ENCODE results near the gene TTC3.
A peak's percentile ranks its signal among the peaks of the same experiment; 100 is the strongest.

Gene TTC3

DNA sequence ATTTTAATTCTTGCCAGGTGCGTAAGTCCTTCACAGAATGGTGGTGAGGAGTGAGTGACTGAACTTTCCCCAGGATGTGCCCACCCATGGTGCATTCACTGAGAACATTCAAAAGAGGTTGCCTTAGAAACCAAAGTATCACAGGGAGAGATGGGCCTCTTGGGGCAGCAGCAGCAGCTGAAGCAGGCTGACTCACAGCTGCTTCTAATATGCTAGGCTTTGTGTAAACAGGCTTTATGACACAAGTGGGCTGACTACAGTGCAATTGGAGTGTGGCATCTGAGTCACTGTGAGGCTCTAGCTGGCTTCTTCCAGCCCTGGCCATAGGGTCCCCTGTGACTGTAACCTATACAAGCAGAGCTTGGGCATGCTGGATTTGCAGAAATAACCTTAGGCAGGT is 12.8 kb upstream of the TTC3 start:
- TF ChIP-seq, protein P1, sequence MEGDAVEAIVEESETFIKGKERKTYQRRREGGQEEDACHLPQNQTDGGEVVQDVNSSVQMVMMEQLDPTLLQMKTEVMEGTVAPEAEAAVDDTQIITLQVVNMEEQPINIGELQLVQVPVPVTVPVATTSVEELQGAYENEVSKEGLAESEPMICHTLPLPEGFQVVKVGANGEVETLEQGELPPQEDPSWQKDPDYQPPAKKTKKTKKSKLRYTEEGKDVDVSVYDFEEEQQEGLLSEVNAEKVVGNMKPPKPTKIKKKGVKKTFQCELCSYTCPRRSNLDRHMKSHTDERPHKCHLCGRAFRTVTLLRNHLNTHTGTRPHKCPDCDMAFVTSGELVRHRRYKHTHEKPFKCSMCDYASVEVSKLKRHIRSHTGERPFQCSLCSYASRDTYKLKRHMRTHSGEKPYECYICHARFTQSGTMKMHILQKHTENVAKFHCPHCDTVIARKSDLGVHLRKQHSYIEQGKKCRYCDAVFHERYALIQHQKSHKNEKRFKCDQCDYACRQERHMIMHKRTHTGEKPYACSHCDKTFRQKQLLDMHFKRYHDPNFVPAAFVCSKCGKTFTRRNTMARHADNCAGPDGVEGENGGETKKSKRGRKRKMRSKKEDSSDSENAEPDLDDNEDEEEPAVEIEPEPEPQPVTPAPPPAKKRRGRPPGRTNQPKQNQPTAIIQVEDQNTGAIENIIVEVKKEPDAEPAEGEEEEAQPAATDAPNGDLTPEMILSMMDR (IDR thresholded peaks at IDR 0.05; ENCODE audit: insufficient read depth, low read depth, low read length, missing control alignments) = peak; percentile 39
- no peak overlapping the region for H3K4me3 ChIP-seq (ENCODE audit: low read length)
- peak; percentile 93 for DNase-seq (ENCODE audit: low read depth)

DNA sequence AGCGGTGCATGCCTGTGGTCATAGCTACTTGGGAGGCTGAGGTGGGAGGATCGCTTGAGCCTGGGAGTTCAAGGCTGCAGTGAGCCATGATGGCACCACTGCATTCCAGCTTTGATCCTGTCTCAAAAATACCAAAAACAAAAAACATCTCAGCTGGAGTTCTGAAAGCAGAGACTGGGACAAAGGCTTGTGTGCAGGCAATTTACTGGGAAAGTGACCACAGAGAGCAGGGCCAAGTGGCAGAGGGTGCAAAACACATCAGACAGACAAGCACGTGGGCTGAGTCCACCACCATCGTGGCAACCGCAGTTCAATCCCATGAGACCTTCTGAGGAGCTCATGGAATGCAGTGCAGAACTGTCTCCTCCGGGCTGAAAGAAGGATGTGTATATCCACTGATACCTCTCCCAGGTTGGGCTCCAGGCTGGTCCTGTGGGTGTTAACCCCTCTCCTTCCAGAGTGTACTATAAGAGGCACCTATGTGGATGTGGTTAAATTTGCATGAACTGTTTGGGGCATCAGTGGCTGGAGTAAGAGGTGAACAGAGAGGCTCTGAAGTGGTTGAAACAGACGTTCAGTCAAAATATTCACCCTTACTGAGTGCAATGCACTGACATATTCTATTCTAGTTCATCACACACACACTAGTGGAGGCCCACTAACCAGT is 11.0 kb upstream of the TTC3 start:
- TF ChIP-seq, protein P1 (IDR thresholded peaks at IDR 0.05; ENCODE audit: insufficient read depth, low read depth, low read length, missing control alignments) = no peak
- H3K4me3 ChIP-seq (ENCODE audit: low read length) = no peak overlapping the region
- DNase-seq (ENCODE audit: low read depth) = no peak

DNA sequence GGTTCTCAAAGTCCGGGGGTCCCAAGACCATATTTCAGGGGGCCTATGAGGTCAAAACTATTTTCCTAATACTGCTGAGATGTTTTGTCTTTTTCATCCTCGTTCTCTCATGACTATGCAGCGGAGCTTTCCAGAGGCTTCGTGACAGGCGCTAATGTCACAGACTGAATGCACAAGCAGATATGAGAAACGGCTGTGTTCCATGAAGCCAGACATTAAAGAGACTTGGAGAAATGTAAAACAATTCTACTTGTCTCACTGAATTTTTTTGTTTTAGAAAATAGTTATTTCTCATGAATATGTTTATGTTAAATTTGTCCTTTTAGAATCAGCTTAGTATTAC is 10.5 kb upstream of the TTC3 start:
- TF ChIP-seq, protein P1 (IDR thresholded peaks at IDR 0.05; ENCODE audit: insufficient read depth, low read depth, low read length, missing control alignments) = no peak
- H3K4me3 ChIP-seq (ENCODE audit: low read length) = no peak overlapping the region
- no peak for DNase-seq (ENCODE audit: low read depth)

DNA sequence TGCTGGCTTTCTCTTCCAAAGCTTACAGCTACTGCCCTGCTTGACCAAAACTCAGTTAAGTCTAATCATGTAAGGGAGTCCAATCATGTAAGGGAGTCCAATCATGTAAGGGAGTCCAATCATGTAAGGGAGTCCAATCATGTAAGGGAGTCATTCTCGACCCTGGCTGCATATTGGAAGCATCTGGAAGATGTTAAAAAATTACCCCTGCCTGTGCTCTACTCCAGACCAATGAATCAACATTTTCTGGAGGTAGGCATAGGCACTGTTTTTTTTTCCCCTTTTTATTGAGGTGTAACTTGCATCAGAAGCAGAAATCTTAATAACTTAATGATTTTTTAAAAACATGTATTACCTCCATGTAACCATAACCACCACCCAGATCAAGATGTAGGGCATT is 9.6 kb upstream of the TTC3 start:
- no peak overlapping the region for H3K4me3 ChIP-seq (ENCODE audit: low read length)
- TF ChIP-seq, protein P1 (IDR thresholded peaks at IDR 0.05; ENCODE audit: insufficient read depth, low read depth, low read length, missing control alignments) = no peak
- no peak for DNase-seq (ENCODE audit: low read depth)

DNA sequence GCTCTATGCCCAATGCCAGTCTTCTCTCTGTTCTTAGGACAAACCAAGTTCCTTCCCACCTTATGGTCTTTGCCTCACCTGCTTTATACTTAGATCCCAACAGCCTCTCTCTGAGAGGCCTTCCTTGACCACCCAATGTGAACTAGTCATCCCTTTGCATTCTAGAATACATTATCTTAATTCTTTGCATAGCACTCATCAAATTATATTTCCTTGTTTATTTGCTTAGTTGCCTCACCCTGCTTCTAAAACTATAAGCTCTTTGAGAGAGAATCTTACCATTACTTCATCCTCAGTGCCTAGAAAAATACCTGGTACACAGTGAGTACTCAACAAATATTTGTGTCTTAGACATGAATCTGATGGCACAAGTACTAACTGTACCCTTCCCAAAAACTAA is 8.2 kb upstream of the TTC3 start:
- no peak for DNase-seq (ENCODE audit: low read depth)

DNA sequence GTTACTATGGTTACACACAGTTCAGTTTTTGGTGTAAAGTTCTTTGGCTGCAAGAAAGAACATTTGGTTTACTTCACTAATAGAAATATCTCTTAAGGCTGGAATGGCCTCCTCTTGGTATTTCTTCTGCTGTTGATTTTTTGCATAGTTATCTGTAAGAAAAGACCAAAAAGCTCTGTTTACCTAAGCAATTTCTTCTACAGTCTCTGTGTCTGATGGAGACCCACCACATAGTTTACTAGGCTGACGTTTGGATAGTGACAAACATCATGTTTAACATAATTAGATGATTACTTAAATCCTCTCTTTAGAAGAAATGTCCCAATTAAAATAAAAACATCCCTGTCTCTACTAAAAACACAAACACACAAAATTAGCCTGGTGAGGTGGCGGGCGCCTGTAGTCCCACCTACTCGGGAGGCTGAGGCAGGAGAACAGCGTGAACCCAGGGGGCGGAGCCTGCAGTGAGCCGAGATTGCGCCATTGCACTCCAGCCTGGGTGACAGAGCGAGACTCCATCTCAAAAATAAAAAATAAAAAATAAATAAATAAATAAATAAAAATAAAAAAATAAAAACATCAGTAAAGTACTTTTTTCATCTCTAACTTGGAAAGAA is 7.4 kb upstream of the TTC3 start:
- no peak overlapping the region for H3K4me3 ChIP-seq (ENCODE audit: low read length)
- TF ChIP-seq, protein P1 (IDR thresholded peaks at IDR 0.05; ENCODE audit: insufficient read depth, low read depth, low read length, missing control alignments) = no peak
- no peak for DNase-seq (ENCODE audit: low read depth)

More for the DNA sequence above, 8.2 kb upstream of the TTC3 start:
- H3K4me3 ChIP-seq (ENCODE audit: low read length) = no peak overlapping the region
- TF ChIP-seq, protein P1 (IDR thresholded peaks at IDR 0.05; ENCODE audit: insufficient read depth, low read depth, low read length, missing control alignments) = no peak

Data from epithelial cell of esophagus (primary cell).